HG03571 (cell line): ENCODE measurements around the gene HDAC4.

Experiments
- ATAC-seq: cut with Tn5 transposase; IDR thresholded peaks from one replicate; pipeline ENCODE4 v1.9.1; 2021; ENCODE audit not compliant: unreplicated experiment

HDAC4 gene

DNA sequence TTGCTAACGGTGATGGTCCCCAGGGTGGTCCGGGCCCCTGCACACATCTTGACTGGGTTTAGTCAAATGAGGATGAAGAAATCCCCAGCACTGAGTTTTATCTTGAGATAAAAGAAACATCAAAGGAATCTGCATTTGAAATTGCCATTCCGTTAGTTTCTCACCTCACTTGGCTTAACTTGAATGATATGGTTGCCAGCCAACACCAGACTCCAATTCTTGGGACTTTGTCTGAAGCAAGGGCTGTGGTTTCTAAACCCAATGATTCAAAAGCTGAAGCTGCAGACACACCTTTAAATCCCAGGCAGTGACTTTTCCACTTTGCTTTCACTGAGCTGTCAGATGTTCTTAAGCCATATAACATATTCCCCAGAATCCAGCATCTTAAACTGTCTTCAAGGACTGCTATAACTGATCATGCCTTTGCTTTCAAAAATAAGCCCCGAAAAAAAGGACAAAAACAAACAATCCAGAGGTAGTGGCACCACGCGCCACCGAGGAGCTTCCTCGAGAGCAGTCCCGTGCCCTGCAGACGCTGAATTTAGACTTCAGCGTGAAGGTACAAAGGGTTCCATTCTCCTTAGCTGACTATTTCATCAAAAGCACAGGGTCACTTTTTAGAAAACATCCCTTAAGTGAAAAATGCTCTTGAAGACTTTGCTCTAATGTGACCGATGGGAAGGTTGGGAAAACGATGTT is 189.3 kb downstream of the HDAC4 start:
- ATAC-seq = no peak

DNA sequence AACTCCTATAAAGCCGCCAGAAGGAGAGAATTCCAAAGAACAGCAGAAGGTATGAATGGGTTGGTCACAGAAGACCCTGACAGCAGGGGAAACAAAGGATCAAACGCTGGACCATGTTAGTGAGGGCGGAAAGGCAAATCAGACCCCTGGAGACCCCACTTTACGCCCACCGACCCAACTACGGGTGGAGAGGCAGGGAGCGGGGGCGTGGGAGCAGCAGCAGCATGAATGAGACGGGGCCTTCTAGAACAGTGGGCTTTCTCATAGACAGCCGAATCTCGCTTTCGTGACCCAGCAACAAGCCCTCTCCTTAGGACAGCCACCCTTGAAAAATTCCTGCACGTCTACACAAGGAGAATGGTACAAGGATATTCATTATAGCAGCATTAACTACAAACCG is 191.0 kb downstream of the HDAC4 start:
- ATAC-seq = no peak

- no peak for ATAC-seq
These were observed 192.2 kb downstream of the HDAC4 start for GRCh38 chr2:239208465-239209180.

- no peak for ATAC-seq
These were observed 194.0 kb downstream of the HDAC4 start for GRCh38 chr2:239206851-239207250.

DNA sequence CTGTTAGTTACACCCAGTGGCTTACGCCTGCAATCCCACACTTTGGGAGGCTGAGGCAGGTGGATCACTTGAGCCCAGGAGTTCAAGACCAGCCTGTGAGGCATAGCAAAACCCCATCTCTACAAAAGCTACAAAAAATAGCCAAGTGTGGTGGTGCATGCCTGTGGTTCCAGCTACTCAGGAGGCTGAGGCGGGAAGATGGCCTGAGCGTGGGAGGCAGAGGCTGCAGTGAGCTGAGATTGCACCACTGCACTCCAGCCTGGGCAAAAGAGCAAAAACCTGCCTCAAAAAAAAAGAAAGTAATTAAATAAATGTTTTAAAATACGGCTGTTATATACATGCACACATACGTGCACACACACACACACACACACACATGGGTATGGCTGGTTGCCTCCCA is 194.8 kb downstream of the HDAC4 start:
- ATAC-seq = no peak

- no peak for ATAC-seq
These were observed 195.8 kb downstream of the HDAC4 start for GRCh38 chr2:239204876-239205468.

GRCh38 chr2:239204136-239204875 is 196.5 kb downstream of the HDAC4 start:
- ATAC-seq = no peak

DNA sequence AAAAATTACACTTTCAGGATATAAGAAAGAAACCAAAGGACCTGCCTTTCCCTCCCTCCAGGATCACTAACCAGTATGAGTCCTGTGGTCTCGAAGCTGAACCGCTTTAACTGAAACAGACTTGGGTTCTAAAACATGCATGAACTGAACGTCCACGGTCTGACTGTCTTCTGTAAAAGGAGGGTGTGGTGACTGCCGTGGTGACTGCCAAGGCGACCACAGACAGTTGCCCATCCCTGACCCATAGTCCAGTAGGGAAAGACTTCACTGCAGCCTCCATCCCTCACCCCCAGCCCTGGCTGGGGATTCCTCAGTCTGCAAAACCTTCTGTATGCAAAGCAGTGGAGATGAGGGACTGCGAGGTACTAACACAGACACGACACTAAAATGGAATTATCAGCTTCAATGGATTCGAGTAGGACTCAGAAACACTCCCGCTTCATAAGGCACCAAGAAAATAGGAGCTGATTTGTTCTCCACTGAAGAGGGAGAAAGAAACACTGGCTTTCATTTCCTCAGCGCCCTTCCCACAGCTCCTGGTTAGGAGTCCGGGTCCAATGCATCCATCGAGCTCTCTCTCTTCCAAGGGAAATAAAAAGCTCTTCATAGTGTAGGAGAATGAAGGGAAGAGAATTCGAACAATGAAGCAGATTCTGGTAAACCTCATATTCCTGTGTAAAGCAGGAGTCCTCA is 197.2 kb downstream of the HDAC4 start:
- ATAC-seq = no peak

DNA sequence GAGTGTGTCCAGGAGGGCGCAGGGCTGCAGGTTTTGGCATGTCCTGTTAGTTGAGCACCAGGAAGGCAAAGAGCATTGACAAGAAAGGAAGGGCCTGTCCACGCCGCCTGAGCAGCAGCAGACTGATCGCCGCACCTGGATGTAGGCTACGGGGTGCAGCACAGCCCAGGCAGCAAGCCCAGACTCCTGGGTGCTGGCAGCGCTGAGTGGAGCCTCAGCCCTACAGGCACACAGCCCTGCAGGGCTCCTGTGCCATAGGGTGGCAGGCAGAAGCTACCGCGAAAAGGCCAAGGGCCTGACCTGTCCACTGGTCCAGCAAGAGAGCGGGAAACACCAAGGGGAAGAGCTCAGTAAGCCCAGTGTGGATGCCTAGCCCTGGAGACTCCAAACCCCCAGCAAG is 198.0 kb downstream of the HDAC4 start:
- no peak for ATAC-seq

DNA sequence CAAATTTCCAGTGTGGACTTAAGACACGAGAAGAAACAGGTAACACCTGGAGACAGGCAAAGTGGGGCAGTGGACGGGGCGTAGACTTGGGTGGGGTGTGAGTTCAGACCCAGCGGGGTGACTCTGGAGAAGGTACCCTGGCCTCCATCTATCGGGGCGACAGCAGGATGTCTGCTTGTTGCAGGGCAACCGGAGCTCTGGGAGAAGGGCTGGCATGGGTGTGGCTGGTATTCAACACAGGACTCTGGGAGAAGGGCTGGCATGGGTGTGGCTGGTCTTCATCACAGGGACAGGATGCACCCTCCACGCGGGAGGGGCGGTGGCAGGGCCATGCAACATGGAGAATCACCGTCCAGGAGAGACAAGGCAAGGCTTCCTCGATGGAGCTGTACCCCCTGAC is 198.5 kb downstream of the HDAC4 start:
- no peak for ATAC-seq

DNA sequence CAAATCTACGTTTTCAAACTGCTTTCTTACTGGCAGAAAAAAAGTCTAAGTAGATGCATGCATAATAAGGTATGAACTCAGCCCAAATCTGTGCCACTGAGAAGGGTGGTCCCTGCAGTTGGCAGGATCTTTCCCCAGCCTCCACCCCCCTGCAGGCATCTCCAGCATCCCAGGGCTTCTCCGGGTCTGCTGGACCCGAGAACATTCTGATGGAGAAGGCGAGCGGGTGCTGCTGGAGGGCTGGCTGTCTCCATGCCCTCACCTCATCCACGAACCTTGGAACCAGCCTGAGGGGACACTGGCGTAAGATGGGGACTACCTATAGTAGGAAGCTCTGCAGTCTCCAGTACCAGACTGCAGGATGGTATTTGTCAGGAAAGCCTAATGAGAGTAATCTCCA is 198.9 kb downstream of the HDAC4 start:
- no peak for ATAC-seq

DNA sequence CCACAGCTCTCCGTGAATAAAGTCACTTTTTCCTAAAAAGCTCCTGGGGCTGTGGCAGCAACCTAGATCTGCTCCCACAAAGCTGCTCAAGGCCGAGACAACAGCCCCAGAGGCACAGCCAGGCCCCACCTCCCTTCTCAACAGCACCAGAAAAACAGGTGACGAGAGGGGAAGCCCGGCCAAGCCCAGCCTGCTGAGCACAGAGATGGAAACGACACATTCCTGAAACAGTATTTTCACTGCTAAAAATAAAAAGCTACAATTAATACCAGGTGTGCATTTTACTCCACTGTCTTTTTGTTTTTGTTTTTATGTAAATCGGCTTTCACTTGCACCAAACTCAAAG is 199.3 kb downstream of the HDAC4 start:
- ATAC-seq = no peak

- no peak for ATAC-seq
These were observed 199.9 kb downstream of the HDAC4 start for GRCh38 chr2:239200646-239201530.

- ATAC-seq = no peak
These were observed 201.6 kb downstream of the HDAC4 start for GRCh38 chr2:239199041-239199768.

- ATAC-seq = no peak
These were observed 202.6 kb downstream of the HDAC4 start for GRCh38 chr2:239198221-239198620.

GRCh38 chr2:239197146-239197545 is 203.7 kb downstream of the HDAC4 start:
- ATAC-seq = no peak

- no peak for ATAC-seq
These were observed 204.3 kb downstream of the HDAC4 start for GRCh38 chr2:239196474-239197021.

- ATAC-seq = no peak
These were observed 204.8 kb downstream of the HDAC4 start for GRCh38 chr2:239195992-239196391.

GRCh38 chr2:239195318-239195871 is 205.4 kb downstream of the HDAC4 start:
- ATAC-seq = no peak
